NCI-H1092 treated with DMSO at 0.1 percent for 48 hours (cell line): Measurements from ENCODE around the gene COL13A1.

Experiments used
- DNase-seq: peaks from one replicate; lab custom pipeline; 2025; lab: John Stamatoyannopoulos, UW

Gene COL13A1

DNA sequence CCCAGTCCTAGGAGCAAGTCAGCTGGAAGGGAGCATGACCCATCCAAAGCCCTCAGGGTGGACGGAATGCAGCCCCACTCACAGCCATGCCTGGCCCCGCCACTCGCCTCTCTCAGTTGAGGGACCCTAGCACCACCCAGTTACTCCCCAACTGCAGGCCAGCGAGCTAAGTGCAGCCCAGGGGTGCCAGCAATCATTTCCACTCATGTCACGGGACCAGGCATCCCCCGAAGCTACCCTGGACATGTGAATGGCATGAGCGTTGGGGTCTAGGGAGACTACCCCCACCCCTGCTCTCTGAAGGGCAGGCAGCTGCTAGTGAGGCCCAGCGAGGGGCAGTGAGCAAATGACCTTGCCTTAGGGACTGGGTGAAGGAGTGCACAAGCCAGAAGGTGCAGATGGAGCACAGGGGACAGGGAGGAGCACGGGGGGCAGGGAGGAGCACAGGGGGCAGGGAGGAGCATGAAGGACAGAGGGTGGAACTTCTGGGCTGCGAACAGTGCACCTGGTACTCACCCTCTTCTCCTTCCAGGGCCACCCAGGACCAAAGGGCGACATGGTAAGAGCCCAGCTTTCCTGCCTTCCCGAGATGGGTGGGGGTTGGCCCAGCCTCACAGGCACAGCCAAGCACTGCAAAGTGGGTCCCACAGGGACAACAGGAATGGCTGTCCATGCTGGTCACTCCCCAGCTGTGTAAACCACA lies 87.3 kb downstream of the COL13A1 start:
- DNase-seq, result no peak

GRCh38 chr10:69890065-69890847 lies 88.5 kb downstream of the COL13A1 start:
- no peak for DNase-seq

- DNase-seq, result no peak
Observed at GRCh38 chr10:69891057-69891617, 89.4 kb downstream of the COL13A1 start.

- DNase-seq, result peak; percentile 44
Observed at GRCh38 chr10:69892406-69892805, 90.7 kb downstream of the COL13A1 start.

DNA sequence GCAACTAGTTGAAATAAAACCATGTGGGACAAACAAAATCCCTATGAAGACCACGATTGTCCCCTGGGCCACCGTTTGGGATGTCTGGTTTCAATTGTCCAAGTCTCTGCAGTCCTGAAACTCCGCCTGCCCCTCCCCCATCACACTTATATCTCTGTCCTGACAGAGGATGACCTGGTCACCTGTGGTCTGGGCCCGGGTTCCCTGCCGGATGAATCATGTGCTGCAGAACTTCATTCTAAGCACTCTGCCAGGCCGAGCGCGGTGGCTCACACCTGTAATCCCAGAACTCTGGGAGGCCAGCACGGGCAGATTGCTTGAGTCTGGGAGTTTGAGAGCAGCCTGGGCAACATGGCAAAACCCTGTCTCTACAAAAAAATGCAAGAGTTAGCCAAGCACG lies 91.1 kb downstream of the COL13A1 start:
- DNase-seq, result no peak

GRCh38 chr10:69893271-69893900 lies 91.7 kb downstream of the COL13A1 start:
- DNase-seq, result no peak

DNA sequence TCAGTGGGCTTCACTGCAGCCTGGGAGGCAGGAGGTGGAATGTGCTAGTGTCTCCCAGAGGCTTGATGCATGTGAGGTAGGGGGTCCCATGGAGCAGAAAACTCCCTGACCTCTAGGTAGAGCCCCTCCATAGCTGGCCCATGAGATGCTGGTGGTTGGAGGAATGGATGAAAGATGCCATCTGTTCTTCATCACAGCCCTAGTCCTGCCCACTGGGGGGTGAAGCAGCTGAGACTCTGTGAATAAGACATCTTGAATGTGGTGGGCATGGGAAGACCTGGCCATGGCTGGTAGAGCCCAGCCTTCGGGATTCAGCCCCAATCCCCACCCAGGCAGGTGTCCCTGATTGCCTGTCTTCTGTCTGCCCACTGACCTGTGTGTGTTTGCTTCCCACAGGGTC lies 92.5 kb downstream of the COL13A1 start:
- peak; percentile 15 for DNase-seq

- no peak for DNase-seq
Observed at GRCh38 chr10:69895759-69896158, 94.1 kb downstream of the COL13A1 start.

- DNase-seq, result no peak
Observed at GRCh38 chr10:69896606-69897231, 95.0 kb downstream of the COL13A1 start.

DNA sequence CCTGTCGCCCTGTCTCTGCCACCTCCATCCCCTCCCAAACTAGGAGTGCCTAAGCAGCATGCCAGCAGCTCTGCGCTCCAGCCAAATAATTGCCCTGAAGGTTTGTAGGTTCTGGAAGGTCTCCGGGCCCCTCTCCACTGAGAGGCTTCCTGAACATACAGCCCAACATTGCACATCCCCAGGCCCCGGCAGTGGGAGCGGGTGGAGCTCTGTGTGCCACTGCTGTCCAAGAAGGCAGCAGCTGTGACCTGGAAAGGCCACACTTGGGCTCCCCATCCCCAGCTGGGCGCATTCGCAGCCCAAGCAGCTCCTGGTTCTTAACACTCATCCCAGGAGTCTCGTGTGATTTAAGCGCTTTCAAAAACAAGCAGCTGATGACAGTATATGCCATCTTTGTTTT lies 95.7 kb downstream of the COL13A1 start:
- DNase-seq, result no peak

DNA sequence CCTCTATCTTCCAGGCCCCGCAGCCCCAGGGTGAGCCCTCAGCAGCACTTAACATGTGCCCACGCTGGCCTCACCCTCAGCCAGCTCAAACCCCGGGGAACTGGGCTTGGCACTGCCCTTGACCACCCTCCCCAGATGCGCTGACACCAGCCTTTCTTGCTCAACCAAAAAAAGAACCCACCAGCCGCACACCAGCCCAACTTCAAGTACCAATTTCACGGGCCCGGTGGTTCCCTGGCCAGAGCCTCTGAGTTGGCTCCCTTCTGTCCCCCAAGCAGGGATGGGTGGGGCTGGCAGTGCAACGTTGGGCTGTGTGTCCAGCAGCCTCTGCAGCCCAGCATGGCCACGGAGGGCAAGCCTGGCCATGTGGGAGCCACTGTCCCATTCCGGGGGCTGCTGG lies 96.3 kb downstream of the COL13A1 start:
- no peak for DNase-seq

DNA sequence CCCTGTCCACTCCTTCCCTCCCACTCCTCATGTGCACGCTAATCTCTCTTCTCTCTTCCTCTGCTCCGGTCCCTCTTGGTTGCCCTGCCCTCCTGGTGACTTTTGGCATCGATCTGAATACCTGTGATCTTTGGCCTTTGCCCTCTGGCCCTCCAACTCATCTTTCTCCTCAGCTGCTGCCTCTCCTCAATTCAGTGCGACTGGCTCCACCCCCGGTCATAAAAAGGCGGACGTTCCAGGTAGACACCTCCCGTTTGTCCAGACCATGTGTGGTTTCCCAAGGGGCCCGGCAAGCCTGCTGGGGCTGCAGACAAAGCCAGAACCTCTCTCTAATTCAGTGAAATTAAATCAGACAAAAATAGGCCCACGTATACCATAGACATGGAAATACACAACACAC lies 96.8 kb downstream of the COL13A1 start:
- DNase-seq, result no peak

- no peak for DNase-seq
Observed at GRCh38 chr10:69898941-69899340, 97.2 kb downstream of the COL13A1 start.

DNA sequence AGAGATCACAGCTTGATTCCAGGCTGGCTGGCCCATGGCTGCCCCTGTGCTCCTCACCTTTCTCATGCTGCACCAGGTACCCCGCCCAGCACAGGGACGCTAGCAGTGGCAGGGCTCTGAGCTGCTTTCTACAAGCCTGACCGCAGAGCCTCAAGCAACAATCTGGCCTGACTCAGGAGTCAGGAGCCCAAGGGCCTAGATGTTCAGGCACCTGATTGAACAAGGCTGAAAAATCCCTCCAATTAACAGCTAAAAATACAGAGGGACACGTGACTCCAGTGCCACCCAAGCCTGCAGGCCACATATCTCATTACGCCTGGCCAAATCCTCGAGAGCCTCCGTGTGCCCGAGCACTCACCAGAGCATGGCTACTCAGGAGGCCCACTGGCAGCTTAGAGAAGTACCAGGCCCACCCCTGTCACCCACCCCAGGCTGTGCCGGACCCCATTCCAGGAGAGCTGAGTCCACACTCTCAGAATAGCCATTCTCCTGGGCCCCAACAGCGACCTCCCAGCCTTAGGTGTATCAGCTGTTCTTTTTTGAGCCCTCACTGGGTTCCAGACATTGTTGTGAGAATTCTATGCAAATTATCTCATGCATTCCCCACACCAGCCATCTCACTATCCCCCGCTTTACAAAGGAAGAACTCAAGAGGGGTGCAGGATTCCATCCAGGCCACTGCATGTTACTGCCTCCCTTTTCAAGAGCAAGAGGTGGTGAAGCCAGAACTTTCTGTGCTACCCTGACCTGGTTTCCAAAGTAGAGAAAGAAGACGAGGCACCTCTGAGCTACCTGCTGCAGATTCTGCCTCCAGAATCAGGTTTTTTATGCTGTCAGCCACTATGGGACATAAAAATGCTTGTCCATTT lies 98.3 kb downstream of the COL13A1 start:
- DNase-seq, result no peak

DNA sequence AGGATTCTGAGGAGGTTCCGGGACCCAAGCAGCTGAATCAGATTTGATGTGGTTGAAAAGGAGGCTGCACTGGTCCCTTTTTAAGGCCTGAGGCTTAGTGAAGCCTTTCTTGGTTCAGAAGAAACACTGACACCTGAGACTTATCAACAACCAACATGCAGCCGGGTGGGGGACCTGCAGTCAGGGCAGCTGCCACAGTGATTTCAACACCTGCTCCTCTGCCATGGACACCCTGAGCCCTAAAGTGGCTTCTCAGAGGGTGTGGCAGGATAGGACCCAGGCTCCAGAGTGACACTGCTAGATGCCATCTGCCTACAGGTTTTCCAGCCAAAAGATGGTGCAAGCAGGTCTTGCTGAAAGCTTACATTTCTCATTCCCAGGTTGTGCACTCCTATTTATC lies 99.3 kb downstream of the COL13A1 start:
- no peak for DNase-seq

DNA sequence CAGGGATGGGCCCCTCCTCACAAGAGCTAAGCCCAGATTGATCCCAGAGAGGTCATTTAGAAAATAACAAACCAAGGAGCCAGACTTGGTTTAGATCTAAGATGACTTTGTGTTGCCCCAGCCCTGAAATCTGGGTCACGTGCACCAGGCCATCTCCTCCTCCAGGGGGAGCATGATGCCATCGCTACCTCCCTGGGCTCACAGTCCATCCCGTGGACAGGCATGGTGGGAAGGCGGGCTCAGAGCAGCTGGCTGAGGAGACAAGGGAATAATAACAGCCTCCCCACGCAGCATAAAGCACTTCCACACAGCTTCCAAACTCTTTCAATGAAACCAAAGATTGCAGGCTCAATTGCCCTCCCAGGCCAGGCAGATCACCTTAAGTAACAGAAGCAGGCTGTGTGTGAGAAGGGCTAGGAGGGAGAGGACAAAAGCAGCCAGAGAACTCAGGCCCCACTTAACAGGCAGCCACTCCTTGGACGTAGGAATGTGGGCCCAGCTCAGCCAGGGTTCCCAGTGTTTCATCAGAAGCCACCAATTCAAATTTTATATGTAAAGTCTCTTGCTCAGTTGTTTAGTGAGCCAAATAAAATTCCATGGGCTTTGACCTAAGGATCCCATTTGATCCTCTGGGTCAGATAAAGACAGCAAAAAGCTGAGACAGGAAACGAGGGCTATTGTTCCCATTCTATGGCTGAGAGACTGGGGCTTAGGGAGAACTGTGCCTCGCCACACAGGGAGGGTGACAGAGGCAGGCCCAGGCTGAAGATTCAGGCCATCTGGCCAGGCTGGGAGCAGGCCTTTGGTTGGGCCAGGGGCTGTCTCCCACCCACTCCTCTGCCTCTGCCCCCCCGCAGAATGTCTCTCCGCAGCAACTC lies 100.2 kb downstream of the COL13A1 start:
- DNase-seq, result peak; percentile 31

GRCh38 chr10:69902835-69903535 lies 101.3 kb downstream of the COL13A1 start:
- no peak for DNase-seq

- no peak for DNase-seq
Observed at GRCh38 chr10:69904533-69904932, 102.8 kb downstream of the COL13A1 start.

- no peak for DNase-seq
Observed at GRCh38 chr10:69906425-69906824, 104.7 kb downstream of the COL13A1 start.

GRCh38 chr10:69907517-69907916 lies 105.8 kb downstream of the COL13A1 start:
- no peak for DNase-seq
